DOHH2 (cell line): ENCODE measurements around the gene MFSD2B.

Source experiments
- H3F3A ChIP-seq: fragments of 200-600 bp; sonication (generic), shearing (Covaris generic); 2 replicates; pipeline ENCODE4 v1.6.0; 2016; ENCODE audit warnings: antibody characterized with exemption, mild to moderate bottlenecking; ENCODE audit not compliant: control insufficient read depth, insufficient read depth
- H3K27ac ChIP-seq: fragments of 200-600 bp; sonication (generic); 2 replicates; pipeline ENCODE4 v1.5.1; 2014; ENCODE audit warnings: low read depth, mild to moderate bottlenecking, low read length, moderate library complexity
- H3K27me3 ChIP-seq: fragments of 200-600 bp; sonication (generic); 2 replicates; pipeline ENCODE4 v1.6.1; 2014; ENCODE audit warnings: mild to moderate bottlenecking, low read length, mixed read lengths; ENCODE audit not compliant: control insufficient read depth
- H3K36me3 ChIP-seq: fragments of 200-600 bp; sonication (generic); 2 replicates; pipeline ENCODE4 v1.6.1; 2014; ENCODE audit warnings: mild to moderate bottlenecking, low read length, moderate library complexity, mixed read lengths; ENCODE audit not compliant: control insufficient read depth
- H3K4me1 ChIP-seq: fragments of 200-600 bp; sonication (generic); 2 replicates; pipeline ENCODE4 v1.6.1; 2014; ENCODE audit warnings: mild to moderate bottlenecking, low read length, mixed read lengths; ENCODE audit not compliant: control insufficient read depth
- H3K4me2 ChIP-seq: fragments of 200-600 bp; sonication (generic); 2 replicates; pipeline ENCODE4 v1.6.0; 2014; ENCODE audit warnings: mild to moderate bottlenecking, low read length, moderate library complexity
- H3K4me3 ChIP-seq: fragments of 200-600 bp; sonication (generic); 2 replicates; pipeline ENCODE4 v1.5.1; 2014; ENCODE audit warnings: mild to moderate bottlenecking, low read length, mixed read lengths
- H3K79me2 ChIP-seq: fragments of 200-600 bp; sonication (generic); 2 replicates; pipeline ENCODE4 v1.6.1; 2014; ENCODE audit warnings: mild to moderate bottlenecking, low read length, mixed read lengths; ENCODE audit not compliant: control insufficient read depth
- H3K9me2 ChIP-seq: fragments of 200-600 bp; sonication (generic); replicated peaks from 2 replicates; pipeline ENCODE4 v1.6.1; 2014; ENCODE audit warnings: mild to moderate bottlenecking, low read length, mixed read lengths; ENCODE audit not compliant: control insufficient read depth
- H3K9me3 ChIP-seq: fragments of 200-600 bp; sonication (generic); 2 replicates; pipeline ENCODE4 v1.6.1; 2014; ENCODE audit warnings: antibody characterized with exemption, low read length, mixed read lengths; ENCODE audit not compliant: control insufficient read depth, insufficient read depth
- H4K20me1 ChIP-seq: fragments of 200-600 bp; sonication (generic); 2 replicates; pipeline ENCODE4 v1.6.0; 2014; ENCODE audit warnings: low read depth, mild to moderate bottlenecking, antibody characterized with exemption, low read length, moderate library complexity; ENCODE audit not compliant: control insufficient read depth, insufficient read depth
- CTCF ChIP-seq: fragments of 200-600 bp; sonication (generic); IDR thresholded peaks from one replicate; pipeline ENCODE4 v1.5.1; 2014; ENCODE audit warnings: antibody characterized with exemption, mild to moderate bottlenecking, low read depth, low read length; ENCODE audit not compliant: poor library complexity, severe bottlenecking
- EZH2phosphoT487 ChIP-seq: fragments of 200-600 bp; sonication (generic); IDR thresholded peaks from 2 replicates; pipeline ENCODE4 v1.6.1; 2017; ENCODE audit warnings: borderline replicate concordance, mild to moderate bottlenecking, antibody characterized with exemption, low read length, moderate library complexity, mixed read lengths

The MFSD2B gene

GRCh38 chr2:24009680-24010476 lies at the start of gene MFSD2B:
Gene MFSD2B (plus strand): TSS chr2:24010085. CDS start chr2:24010097, 12 bp downstream.
- Histone ChIP-seq H3K4me2 (peak within 1 kb of the TSS; percentile 30), H3K36me3 (no peaks in the 10 kb centered on the region), H3K4me3 (no peak within 1 kb of the TSS), H3K27ac (no peak within 1 kb of the TSS), H3F3A (no peaks in the 10 kb centered on the region), H4K20me1 (no peaks in the 10 kb centered on the region), H3K4me1 (peaks cover 4% of the 10 kb centered on the region; the same call in 1 of the 2 replicates), H3K9me3 (no peaks in the 10 kb centered on the region), H3K9me2 (no peaks in the 10 kb centered on the region), H3K27me3 (peaks cover 30% of the 10 kb centered on the region), H3K79me2 (no peaks in the 10 kb centered on the region)
- peak; percentile 71; the same call in 1 of the 2 replicates for TF ChIP-seq EZH2phosphoT487
- TF ChIP-seq CTCF: no peak

- Histone ChIP-seq H3K4me3 (no peak overlapping the region), H3F3A (peaks cover 4% of the 10 kb centered on the region; the same call in 1 of the 2 replicates), H3K79me2 (no peaks in the 10 kb centered on the region), H3K9me2 (no peaks in the 10 kb centered on the region), H3K27me3 (no peaks in the 10 kb centered on the region), H3K36me3 (peaks cover 4% of the 10 kb centered on the region; the same call in 1 of the 2 replicates), H3K4me2 (no peak overlapping the region), H4K20me1 (no peaks in the 10 kb centered on the region), H3K9me3 (no peaks in the 10 kb centered on the region), H3K4me1 (no peaks in the 10 kb centered on the region), H3K27ac (no peak overlapping the region)
- TF ChIP-seq CTCF (no peak), EZH2phosphoT487 (no peak)
These were observed 42.0 kb upstream of the MFSD2B start for GRCh38 chr2:23967846-23968245.

GRCh38 chr2:23976883-23977282 lies 33.0 kb upstream of the MFSD2B start:
- Histone ChIP-seq H4K20me1 (no peaks in the 10 kb centered on the region), H3K4me3 (no peak overlapping the region), H3K4me1 (no peaks in the 10 kb centered on the region), H3K4me2 (no peak overlapping the region), H3K36me3 (peaks cover 11% of the 10 kb centered on the region; the same call in 1 of the 2 replicates), H3K9me2 (no peaks in the 10 kb centered on the region), H3K79me2 (no peaks in the 10 kb centered on the region), H3K27ac (no peak overlapping the region), H3K9me3 (no peaks in the 10 kb centered on the region), H3F3A (no peaks in the 10 kb centered on the region), H3K27me3 (no peaks in the 10 kb centered on the region)
- TF ChIP-seq CTCF (no peak), EZH2phosphoT487 (no peak)
